ENCODE data around the gene MCF2L. TPM values are rescaled to one million over a fixed set of nuclear protein-coding genes. Genes with fewer than 3 reads are reported as not detected.

The MCF2L gene
- total RNA-seq, 2 donors from 2014 or later = 37.4 to 74.8 TPM

DNA sequence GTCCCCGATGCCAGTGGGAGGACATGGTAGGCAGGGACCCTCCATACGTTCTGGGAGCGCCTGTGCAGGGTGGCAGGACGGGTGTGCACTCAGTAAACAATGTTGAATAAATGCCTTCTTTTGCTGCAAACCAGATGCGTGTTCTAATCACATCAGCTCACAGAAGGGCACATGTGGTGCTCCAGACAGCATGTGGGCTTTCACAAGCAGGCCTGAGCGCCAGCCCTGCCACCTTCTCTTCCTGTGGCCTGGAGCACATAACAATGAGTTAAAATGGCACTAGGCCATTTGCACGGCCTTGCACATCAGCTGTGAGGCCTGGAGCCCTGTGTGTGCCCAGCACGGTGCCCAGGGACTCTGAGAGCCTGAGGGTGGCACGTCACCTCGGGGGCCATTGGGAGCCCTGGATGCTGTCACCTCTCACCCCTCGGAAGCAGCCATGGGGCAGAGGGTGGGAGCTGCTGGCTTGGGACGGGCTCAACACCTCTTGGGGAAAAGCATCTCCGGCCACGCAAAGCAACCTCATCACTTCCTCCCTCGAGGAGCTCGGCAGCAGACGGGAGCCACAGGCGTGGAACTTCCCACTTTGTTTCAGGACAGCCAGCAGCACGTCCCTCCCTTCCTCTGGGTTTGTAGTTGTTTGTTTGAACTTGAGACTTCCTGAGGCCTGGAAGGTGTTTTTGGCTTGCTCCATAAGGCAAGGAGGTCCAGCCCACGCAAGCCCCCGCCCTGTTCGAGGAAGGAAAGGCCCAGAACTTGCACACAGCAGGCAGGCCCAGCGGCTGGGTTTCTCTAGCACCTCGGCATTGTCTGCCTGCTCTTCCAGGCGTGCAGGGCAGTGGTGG is 9.8 kb downstream of the MCF2L start:
- Histone ChIP-seq H3K4me3 (no peak overlapping the region), H3K27me3 (no peaks in the 10 kb centered on the region), H3K9me3 (no peaks in the 10 kb centered on the region), H3K27ac (peak overlapping the region in 3 of 4 donors; percentile 5 to 36 (median 17)), H3K4me1 (no peaks in the 10 kb centered on the region), H3K36me3 (replicated peaks in 1 of 2; ENCODE audit: insufficient read depth in 1 of 2, low read depth in 2 of 2) (no peaks in the 10 kb centered on the region)
- peak; percentile 29 for ATAC-seq
- TF ChIP-seq, protein P1, sequence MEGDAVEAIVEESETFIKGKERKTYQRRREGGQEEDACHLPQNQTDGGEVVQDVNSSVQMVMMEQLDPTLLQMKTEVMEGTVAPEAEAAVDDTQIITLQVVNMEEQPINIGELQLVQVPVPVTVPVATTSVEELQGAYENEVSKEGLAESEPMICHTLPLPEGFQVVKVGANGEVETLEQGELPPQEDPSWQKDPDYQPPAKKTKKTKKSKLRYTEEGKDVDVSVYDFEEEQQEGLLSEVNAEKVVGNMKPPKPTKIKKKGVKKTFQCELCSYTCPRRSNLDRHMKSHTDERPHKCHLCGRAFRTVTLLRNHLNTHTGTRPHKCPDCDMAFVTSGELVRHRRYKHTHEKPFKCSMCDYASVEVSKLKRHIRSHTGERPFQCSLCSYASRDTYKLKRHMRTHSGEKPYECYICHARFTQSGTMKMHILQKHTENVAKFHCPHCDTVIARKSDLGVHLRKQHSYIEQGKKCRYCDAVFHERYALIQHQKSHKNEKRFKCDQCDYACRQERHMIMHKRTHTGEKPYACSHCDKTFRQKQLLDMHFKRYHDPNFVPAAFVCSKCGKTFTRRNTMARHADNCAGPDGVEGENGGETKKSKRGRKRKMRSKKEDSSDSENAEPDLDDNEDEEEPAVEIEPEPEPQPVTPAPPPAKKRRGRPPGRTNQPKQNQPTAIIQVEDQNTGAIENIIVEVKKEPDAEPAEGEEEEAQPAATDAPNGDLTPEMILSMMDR (IDR thresholded peaks at IDR 0.05) = no peak
- TF ChIP-seq POLR2A (IDR thresholded peaks at IDR 0.05) = peak in 2 of 3 donors; percentile 49
- DNase-seq = no peak
- 73 to 82% methylated on average over 7 to 23 of the region's 25 CpGs for WGBS, 2 donors
- intact Hi-C loops (cut with DNase I) = no loop called here

DNA sequence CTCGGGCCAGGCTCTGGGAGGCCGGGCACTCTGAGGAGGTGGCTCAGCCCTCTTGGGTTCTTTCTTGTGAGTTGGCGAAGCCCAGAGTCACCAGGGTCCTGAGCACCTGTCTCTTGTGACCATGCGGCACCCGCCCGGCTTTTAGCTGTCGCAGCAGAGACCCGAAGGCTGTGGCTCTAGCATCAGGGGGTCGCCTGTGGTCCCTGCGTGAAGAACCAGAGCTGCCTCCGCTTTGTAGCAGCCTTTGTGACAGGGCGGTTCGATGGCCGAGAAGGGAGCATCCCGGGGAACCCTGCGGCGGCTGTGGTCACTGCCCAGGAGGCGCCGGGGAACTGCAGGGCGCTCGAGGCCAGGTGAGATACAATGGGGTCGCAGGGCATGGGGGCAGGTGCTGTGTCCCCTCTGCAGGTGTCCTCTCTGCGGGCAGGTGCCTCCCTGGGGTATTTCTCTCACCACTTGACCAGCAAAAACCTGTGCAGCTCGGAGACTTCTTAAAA is 10.4 kb downstream of the MCF2L start:
- Histone ChIP-seq H3K4me3 (no peak overlapping the region), H3K36me3 (replicated peaks in 1 of 2; ENCODE audit: insufficient read depth in 1 of 2, low read depth in 2 of 2) (no peaks in the 10 kb centered on the region), H3K27ac (peak overlapping the region in 2 of 4 donors; percentile 17 to 34), H3K9me3 (no peaks in the 10 kb centered on the region), H3K27me3 (no peaks in the 10 kb centered on the region), H3K4me1 (no peaks in the 10 kb centered on the region)
- WGBS, 2 donors = 89 to 92% methylated on average over 7 to 23 of the region's 24 CpGs
- no peak for TF ChIP-seq POLR2A (IDR thresholded peaks at IDR 0.05)
- TF ChIP-seq, protein P1 (IDR thresholded peaks at IDR 0.05) = no peak
- ATAC-seq = no peak
- intact Hi-C loops (cut with DNase I) = no loop called here
- no peak for DNase-seq

DNA sequence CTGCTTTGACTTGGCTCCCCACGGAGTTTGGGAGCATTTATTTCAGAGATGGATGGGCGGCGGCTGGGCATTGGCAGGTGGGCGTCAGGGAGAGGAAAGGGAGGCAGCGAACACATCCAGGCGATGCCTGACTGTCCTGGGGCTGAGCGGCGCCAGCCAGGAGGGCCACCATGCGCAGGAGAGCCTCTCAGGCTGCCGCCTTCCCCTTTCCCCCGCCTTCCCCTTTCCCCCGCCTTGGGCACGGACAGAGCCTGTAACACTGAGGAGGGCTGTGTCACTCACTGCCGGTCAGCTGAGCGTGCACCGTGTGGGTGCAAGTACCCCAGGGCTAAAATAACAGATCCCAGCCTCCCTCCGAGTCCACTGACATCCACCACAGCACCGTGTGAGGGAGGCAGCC is 11.4 kb downstream of the MCF2L start:
- Histone ChIP-seq H3K27me3 (no peaks in the 10 kb centered on the region), H3K9me3 (no peaks in the 10 kb centered on the region), H3K27ac (no peak overlapping the region), H3K36me3 (replicated peaks in 1 of 2; ENCODE audit: insufficient read depth in 1 of 2, low read depth in 2 of 2) (no peaks in the 10 kb centered on the region), H3K4me3 (no peak overlapping the region), H3K4me1 (peaks cover 4% of the 10 kb centered on the region)
- intact Hi-C loops (cut with DNase I) = no loop called here
- DNase-seq (no peak), ATAC-seq (no peak)
- no peak for TF ChIP-seq POLR2A (IDR thresholded peaks at IDR 0.05)
- TF ChIP-seq, protein P1 (IDR thresholded peaks at IDR 0.05) = no peak
- WGBS, 2 donors = 70 to 83% methylated on average over 9 to 14 of the region's 18 CpGs

DNA sequence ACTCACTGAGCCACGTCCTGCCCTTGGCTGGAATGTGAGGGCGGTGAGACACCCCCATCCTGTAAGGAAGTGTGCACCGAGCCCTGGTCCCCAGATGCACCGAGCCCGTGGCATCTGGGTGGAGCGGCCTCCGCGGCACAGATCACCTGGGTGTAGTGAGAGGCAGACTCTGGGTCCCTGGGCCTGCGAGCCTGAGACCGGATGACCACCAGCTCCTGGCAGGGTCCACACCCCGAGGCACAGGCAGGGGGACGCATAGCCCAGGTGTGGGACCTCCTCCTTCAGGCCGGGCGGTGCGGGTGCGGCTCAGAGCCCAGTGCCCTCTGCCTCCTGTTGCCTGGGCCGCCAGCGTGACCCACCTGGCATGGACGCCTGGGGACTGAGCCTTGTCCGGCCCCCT is 12.4 kb downstream of the MCF2L start:
- H3K27ac ChIP-seq = peak overlapping the region in 1 of 4 donors; percentile 24
- DNase-seq = no peak

More for the DNA sequence above, 12.4 kb downstream of the MCF2L start:
- no peak for ATAC-seq
- no peak overlapping the region for H3K4me3 ChIP-seq
- peaks cover 10% of the 10 kb centered on the region for H3K4me1 ChIP-seq
- H3K36me3 ChIP-seq (replicated peaks in 1 of 2; ENCODE audit: insufficient read depth in 1 of 2, low read depth in 2 of 2) = no peaks in the 10 kb centered on the region
- intact Hi-C loops (cut with DNase I) = no loop called here
- no peaks in the 10 kb centered on the region for H3K27me3 ChIP-seq
- 81% methylated on average over 20 of the region's 20 CpGs; no CpG with 5 or more reads in 1 of the 2 donors for WGBS, 2 donors
- H3K9me3 ChIP-seq = no peaks in the 10 kb centered on the region
- no peak for TF ChIP-seq POLR2A (IDR thresholded peaks at IDR 0.05)
- TF ChIP-seq, protein P1 (IDR thresholded peaks at IDR 0.05) = no peak

Data from body of pancreas (tissue), 4 donors.